Stimulated activated CD4-positive, alpha-beta T cell treated with anti-CD3 and anti-CD28 coated beads, Interleukin-4, amount 100 ng/mL, for 24 hours (primary cell): ENCODE measurements around the gene SCN7A.
"Not testable (repeated sequence)": the region's sequence is repeated elsewhere in the genome, so short reads cannot be mapped to it uniquely, and the experiment has no call there.

Experiments
- DNase-seq: peaks from one replicate; pipeline ENCODE4 v3.0.0-alpha.2; 2020

The SCN7A gene

DNA sequence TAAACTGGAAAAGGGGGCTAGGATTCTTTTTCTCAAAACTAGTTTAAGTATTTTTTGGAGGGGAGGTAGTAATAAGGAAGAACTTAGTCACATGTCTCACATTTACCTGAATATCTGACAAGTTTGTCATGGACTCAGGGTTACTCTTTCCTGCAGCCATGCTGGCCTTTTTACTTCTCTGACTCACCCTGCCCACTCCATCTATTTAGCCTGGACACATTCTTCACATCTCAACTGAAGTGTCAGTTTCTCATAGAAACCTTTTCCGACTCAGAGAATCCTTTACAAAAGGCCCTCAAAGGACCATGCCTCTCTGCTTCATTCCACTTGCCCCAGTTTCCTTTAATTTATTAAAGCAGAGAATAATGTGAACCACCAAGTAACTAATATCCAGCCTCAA lies 42.6 kb downstream of the SCN7A start:
- DNase-seq, result no peak

DNA sequence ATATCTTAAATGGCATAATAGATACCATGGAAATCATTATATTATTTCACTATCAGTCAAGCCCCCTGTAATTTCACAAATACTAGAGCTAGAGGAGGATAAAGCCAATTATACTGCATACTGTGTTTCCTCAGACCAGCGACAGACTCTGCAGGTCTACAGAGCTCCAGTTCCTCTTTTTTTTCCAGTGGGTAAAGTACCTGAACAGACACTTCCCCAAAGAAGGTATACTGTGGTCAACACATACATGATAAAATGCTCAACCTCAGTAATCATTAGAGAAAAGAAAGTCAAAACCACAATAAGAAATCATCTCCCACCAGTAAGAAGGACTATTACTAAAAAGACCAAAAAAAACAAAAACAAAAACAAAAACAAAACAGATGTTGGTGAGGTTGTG lies 44.6 kb downstream of the SCN7A start:
- DNase-seq, result no peak

DNA sequence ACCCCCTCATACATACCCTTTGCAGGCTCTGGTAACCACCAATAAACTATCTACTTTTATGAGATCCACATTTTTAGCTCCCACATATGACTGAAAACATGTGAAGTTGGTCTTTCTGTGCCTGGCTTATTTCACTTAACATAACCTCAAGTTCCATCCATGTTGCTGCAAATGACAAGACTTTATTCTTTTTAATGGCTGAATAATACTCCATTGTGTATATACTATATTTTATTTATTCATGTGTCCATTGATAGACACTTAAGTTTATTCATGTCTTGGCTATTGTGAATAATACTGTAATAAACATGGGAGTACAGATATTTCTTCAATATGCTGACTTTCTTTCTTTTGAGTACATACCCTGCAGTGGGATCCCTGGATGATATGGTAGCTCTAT lies 45.9 kb downstream of the SCN7A start:
- no peak for DNase-seq

DNA sequence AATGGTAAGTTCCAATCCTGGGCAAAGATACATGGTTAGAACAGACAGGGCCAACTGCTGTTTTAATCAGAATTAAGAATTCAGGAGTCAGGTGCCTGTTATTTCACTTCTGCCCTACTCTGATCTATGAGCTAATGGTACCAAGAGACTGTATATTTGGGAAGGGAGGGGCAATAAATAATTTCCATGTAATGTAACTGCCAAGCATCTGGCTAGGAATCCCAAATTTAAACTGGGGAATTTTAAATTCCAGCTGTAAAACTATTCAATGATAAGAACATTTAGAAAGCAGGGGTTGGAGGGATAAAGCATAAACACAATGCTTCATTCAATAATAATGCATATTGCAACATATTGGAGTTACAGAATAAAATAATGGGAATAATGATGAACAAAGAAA lies 49.7 kb downstream of the SCN7A start:
- DNase-seq, result no peak

DNA sequence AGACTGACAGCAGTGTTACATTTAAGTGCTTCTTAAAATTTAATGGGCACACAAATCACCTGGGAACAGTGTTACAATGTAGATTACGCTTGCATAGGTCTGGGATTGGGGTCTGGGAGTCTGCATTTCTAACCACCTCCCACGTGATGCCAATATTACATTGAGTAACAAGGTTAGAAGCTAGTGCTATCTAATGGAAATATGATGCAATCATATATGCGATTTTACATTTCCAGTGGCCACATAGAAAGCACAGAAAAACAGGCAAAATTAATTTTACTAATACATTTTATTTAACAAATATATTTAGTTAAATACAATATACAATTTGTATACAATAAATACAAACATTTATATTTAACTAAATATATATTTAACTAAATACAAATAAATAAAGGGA lies 53.7 kb downstream of the SCN7A start:
- no peak for DNase-seq

DNA sequence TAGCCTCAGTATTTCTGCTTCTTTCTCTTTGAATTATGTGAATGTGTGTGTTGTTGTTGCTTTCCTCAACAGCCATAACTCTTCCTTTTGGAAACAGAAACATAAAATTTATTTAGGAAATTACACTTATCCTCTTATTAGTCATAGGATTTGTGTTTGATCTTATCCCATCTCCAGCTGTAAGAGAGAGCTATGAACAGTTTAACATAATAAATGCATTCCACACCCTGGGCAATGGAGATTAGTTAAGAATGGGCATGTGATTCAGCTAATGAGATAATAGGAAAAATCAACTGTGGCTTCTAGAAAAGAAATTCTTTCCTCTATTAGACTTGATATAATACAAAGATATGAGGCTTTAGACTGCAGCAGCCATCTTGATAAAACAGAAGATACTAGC lies 55.0 kb downstream of the SCN7A start:
- no peak for DNase-seq

DNA sequence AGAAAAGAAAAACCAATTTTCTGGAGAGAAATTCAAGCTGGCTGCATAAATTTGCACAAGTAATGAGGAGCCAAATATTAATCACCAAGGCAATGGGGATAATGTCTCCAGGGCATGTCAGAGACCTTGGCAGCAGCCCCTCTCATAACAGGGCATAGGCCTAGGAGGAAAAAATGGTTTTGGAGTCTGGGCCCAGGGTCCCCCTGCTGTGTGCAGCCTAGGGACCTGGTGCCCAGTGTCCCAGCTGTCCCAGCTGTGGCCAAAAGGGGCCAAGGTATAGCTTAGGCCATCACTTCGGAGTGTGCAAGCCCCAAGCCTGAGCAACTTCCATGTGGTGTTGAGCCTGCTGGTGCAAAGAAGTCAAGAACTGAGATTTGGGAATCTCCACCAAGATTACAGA lies 57.1 kb downstream of the SCN7A start:
- DNase-seq, result no peak

DNA sequence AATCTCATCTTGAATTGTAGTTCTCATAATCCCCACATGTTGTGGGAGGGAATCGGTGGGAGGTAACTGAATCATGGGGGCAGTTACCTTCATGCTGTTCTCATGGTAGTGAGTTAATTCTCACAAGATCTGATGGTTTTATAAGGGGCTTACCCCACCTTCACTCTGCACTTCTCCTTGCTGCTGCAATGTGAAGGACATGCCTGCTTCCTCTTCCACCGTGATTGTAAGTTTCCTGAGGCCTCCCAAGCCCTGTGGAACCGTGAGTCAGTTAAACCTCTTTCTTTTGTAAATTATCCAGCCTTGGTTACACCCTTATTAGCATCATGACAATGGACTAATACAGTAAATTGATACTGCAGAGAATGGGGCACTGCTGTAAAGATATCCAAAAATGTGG lies 57.9 kb downstream of the SCN7A start:
- DNase-seq, result no peak

DNA sequence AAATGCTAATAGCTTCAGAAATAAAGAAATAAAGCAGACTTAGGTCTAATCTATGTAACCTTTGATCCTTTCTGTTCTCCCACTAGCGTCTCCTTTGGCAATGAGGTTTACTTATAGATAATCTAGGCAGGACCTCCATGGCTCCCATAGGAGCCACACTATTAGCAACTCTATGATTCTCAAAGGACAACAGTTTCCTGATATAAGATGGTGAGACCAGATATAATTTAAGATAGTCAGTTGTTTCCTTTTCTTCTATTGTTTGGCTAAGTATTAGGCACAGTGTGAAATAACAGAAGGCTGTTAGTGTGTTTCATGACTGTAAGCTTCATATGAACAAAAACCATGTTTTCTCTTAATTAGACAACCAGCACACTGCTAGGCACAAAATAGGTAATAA lies 59.6 kb downstream of the SCN7A start:
- DNase-seq, result no peak

DNA sequence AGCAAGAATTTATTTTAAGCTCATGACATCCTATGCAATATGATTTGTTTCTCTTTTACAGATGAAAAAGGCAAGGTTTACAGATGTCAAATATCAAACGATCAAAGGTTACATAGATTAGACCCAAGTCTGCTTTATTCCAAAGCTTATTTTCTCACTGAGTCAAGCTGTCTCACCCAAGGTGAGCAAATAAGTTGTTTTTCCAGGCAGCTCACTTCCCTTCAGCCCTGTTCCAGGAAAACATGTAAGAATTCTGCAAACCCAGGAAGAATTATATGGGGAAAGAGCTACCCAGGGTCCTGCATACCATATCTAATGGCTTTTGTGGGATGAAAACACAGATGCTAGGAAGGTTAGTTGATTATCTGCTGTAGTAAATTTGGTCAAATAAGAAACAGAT lies 60.6 kb downstream of the SCN7A start:
- no peak for DNase-seq

DNA sequence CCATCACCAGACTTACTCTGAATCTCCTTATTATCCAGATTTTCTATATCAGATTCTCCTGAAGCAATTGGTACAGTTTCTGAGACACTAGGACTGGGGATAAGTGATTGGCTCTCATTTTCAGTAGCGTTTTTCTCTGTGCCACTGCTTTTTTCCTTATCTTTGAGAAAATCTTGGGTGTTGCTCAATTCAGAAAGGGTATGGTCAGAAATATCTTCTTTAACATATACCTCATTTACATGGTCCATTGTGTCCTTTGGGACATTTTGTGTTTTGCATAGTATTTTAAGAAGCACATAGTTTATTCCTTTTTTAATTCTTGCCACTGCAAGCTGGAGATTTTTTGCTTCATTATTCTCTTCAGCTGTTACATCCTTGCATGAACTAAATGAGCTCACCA lies 61.7 kb downstream of the SCN7A start:
- DNase-seq, result no peak

DNA sequence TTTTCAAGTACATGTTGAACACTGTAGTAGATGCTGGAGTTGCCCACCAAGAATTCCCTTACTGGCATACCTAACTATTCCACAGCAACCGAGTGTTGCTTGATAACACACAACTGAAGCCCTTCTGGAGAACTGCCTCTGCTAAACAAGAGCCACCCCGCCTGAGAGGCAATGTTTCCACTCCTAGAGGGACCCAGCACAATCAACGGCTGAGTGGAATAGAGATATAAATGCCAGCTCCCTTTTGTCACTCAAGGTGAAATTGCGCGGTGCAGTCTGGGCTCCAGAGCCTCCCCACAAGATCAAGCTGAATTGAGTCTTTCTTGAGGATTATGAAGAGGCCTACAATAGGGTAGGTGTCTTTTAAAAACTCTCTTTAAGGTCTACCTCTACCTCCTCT lies 69.2 kb downstream of the SCN7A start:
- DNase-seq, result no peak

DNA sequence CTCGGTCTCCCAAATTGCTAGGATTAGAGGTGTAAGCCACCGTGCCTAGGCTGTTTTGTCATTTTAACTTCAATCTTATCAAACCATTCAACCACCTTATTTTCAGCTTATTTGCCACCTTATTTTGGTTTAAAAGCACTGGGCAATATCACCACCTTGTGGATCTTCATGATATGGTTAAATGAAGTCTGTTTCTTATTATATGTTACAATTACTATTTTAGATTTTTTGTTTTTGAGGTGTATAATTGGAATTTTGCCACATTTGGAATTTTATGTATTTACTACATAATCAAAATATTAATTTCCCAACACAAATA lies 74.5 kb downstream of the SCN7A start:
- DNase-seq, result no peak

DNA sequence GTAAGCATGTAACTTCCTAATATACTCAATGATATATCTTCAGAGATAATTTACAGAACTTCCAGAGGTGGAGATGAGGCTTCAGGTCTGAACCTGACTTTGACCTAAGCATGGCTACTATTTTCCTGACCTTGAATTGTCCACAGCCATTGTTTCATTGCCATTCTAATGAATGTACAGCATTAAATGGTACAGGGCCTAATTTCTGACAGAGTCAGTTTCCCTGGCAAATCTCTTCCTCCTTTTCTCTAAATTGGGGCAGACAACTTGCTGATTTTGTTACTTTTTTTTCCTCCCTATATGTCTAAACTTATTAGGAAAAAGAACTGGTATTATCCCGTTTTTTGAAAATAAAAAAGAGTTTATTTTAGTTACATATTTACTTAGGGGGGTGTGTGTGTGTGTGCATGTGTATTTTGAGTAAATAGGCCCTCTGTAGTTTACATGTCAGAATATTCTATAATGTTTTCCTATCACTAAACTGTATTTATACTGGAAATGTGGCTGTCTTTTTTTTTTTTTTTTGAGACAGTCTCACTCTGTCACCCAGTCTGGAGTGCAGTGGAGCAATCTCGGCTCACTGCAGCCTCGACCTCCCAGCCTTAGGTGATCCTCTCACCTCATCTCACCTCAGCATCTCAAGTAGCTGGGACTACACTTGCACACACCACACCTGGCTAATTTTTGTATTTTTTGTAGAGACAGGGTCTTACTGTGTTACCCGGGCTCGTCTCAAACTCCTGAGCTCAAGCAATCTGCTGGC lies 75.0 kb downstream of the SCN7A start:
- no peak for DNase-seq

DNA sequence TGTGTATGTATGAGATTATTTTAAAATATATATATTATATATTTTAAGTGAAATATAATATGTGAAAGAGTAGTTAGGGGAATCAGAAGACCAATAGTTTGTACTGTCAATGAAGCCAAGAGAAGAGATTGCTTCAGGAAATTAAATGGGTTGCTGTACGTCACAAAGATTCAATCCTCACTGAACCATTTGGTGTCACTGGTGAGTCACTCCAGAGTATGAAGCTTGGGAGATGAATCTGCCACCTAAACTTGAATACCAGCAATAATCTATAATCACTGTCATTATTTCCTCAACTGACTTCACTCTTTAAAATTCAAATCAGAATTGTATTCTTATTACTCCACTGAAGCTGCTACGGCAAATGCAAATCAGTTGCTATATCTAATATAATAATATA lies 76.4 kb downstream of the SCN7A start:
- no peak for DNase-seq

DNA sequence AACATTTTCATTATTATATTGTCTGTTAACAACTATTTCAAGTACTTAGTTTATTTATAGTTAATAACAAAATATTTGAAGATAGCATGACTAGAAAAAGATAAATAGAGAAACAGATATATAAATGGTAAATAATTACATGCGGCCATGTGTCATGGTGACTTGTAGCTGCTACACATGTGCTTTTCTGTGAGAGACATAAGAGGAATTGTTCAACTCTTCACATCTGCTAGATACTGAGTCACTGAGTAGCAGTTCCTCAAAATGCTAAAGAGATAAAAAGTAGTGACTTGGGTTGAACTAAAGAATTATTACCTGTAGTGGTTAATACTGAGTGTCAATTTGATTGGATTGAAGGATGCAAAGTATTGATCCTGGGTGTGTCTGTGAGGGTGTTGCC lies 80.8 kb downstream of the SCN7A start:
- DNase-seq, result no peak

DNA sequence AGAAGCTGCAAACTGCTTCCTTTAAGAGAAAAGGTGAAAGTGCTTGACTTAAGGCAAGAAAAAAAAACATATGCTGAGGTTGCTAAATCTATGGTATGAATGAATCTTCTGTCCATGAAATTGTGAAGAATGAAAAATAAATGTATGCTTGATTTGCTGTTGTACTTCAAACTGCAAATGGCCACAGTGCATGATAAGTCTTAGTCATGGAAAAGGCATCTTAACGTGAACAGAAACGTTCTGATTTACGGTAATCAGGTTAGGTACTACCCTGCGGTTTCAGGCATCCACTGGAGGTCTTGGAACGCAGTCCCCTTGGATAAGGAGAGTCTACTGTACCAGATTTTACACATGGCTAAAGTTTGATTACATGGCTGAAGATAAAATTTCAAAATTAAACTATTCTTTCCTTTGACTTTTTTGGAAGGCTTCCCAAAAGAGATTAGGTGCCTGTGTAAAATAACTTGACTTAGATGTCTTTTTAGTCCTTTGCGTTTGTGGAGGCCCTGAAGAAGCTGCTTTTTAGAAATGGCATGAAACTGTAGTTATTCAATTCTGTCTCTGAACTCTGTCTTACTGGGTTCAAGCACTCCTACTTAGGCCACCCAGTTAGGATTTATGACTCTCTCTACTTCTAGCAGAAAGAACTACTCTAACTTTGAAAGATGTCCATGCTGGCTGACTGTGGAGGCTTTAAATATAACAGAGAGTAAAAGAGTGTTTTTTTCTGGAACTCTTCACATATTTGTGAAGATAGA lies 82.4 kb downstream of the SCN7A start:
- DNase-seq, result no peak

DNA sequence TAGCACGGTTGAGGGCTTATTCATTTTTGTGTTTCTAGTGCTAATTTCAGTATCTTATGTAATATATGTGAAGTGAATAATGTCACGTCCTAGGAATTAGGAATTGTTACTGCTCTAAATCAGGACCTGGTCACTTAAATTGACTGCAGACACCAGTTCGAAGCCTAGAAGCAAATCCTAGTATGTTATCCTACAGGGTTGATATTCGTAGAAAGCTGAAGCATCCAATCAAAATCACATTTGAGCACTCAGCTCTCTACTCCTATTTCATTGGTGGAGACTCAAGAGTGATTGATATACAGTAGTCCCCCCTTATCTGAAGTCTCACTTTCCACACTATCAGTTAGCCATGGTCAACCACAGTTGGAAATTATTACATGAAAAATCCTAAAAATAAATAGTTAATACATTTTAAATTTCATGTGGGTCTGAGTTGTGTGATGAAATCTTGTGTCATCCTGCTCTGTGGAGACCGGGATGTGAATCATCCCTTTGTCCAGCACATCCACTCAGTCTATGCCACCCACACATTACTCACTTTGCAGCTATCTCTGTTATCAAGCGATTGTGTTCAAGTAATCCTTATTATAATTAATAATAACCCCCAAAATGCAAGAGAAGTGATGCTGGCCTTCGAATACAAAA lies 83.1 kb downstream of the SCN7A start:
- no peak for DNase-seq

DNA sequence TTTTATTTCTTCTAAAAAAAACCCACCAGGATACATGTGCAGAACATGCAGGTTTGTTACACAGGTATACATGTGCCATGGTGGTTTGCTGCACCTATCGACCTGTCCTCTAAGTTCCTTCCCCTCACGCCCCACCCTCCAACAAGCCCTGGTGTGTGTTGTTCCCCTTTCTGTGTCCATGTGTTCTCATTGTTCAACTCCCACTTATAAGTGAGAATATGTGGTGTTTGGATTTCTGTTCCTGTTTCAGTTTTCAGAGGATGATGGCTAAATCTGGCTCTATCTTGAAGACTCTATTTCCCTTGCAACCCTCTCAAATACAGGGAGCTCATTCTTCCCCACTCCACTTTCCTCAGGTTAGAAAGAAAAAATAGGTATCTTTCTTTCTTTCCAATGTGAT lies 86.3 kb downstream of the SCN7A start:
- DNase-seq, result not testable (repeated sequence)

DNA sequence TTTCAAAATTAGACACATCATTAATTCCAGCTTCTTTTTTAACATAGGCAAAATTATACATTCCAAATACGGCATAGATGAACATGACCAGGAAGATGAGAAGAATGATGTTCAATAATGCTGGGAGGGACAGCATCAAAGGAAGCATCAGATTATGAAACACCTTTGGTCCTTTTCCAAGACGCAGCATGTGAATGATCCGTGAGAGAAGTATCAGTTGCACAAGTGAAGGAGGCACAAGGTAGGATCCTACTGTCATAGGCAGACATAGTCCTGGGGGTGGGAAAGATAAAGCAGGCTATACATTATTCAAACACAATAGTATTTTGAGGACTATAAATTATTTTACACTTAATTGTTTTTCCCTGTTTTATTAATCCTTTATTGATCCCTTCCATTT lies 87.7 kb downstream of the SCN7A start:
- DNase-seq, result no peak

DNA sequence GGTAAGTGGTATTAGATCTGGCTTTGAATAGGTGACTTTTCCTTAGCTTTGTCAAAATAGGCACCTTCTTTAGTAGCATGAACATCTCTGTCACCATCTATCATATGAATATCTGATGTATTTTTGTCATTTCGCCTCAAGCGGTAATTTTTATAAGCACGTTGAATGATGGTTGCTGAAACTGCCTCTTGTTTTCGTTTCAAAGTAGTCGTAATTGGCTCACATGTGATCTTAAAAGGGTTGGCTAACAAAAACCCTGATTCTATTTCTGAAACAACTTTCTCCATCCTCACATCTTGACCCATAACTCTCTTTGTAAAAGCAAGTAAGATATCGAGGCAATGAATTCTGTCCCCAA lies 88.5 kb downstream of the SCN7A start:
- DNase-seq, result no peak

DNA sequence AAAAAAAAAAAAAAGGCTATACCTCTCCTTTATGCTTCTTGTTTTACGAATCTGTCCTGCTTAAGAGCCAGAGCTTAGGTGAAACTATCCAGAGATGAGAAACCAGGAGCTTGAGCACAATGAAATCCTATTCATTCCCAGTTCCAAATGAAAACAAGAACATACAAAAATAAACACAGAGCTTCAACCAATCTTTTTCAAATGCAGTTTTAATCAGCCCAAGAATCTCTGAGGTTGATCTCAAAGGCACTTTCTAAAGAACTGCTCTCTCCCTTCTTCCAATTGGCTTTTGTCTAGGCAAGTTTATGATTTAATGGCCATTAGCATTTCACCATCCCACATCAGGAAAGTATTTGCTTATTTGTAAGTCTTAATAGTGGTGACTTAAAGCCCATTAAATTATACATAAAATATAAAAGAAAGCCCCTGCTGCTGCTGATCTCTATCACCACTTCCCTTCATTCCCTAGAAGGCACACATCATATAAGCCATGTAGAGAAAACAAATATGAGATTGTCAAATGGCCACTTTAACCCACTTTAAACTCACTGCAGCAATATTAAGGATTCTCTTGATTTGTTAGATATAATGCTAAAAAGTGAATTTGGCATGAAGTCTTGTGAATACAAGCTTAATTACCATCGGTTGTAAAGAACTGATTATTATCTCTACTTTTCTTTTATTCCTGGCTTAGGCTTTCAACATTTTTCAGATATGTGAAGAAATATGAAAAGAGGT lies 89.0 kb downstream of the SCN7A start:
- DNase-seq, result no peak

DNA sequence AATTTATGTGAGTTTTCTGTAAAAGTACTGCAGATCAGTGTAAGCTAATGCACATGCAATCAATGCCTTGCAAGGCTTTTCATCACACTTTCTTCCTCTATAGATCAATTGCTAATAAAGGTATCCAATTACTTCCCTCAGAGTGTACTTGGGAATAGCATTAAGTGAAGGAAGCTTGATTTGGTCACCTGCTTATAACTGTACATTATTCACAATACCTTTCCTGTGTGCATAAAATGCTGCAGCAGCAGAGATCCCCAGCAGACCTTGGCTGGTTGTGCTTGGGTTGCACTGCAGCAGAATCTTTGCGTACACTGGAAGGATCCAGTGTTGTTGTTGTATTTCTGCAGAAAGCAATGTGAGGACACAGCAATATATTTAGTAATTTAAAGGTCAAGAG lies 99.8 kb downstream of the SCN7A start:
- no peak for DNase-seq

DNA sequence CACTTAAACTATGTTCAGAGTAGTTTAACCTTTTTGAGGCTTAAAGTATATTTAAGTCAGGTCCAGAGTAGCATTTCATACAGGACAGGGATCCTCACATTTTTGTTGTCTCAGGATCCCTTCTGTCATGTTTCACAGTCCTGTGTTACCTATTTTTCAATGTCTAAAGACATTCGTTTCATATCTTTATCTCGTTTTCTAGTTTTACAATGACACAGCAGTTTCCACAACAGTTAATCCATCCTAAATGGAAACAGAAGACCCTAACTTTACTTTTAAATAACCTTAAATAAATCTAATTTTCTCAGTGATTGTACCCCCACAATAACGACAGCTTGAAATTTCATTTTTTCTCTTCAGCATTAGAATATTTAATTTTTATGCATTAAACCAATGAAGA lies 101.0 kb downstream of the SCN7A start:
- DNase-seq, result no peak
